HG03469 (cell line): ENCODE data around the gene FGFR2.

Source experiments
- ATAC-seq: cut with Tn5 transposase; IDR thresholded peaks from one replicate; pipeline ENCODE4 v1.9.1; 2021; ENCODE audit warnings: mild to moderate bottlenecking, moderate library complexity, moderate number of reproducible peaks; ENCODE audit not compliant: unreplicated experiment

FGFR2 gene

DNA sequence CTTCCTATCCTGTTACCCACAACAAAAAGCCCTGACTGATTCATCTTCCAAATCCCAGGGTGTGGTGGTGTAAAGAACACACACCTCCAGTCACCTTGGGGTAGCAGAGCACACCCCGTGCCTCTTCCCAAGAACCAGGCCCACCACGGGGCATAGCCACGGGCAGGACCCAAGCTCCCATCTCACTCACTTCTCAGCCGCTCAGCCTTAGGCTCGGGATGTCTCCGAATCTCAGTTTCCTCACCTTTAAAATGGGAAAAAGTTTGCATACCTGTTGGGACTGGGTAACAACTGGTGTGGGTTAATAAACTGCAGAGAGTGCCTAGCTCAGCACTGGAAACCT lies 139.0 kb downstream of the FGFR2 start:
- ATAC-seq, result no peak

- no peak for ATAC-seq
Observed at GRCh38 chr10:121457729-121458128, 140.5 kb downstream of the FGFR2 start.

- ATAC-seq, result no peak
Observed at GRCh38 chr10:121455377-121455776, 142.9 kb downstream of the FGFR2 start.

DNA sequence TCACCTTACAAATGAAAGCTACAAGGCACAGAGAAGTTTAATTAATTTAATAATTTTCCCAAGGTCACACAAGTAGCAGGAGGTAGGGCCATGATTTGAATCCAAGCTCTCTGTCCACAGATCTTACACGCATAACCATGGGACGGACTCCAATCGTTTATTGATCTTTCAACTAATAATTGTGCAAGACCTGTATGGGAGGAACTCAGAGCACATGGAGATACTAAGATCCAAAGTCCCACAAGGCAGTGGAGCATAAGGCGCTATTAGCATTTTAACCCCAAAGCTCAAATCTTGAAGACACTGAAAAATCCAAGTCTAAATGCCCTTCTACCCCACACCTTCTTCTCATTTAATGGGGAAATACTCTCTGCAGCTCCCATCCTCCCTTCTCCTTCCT lies 143.5 kb downstream of the FGFR2 start:
- no peak for ATAC-seq

DNA sequence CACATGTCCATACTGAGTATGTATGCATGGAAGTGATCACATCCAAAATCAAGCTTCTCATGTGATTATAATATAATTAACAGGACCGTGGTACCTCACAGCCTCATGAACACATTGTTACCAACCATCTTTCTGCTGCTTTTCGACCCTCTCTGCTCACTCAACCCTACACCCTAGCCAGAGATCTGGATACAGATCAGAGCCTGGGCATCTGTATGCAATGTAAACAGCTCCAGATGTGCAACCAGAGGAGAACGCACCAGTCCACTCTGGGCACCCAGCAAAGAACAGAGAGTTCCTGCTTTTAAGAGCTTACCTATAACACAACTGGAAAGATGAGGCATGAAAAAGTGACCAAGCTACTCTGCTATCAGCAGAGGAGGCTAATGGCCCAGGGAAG lies 145.1 kb downstream of the FGFR2 start:
- ATAC-seq, result no peak

DNA sequence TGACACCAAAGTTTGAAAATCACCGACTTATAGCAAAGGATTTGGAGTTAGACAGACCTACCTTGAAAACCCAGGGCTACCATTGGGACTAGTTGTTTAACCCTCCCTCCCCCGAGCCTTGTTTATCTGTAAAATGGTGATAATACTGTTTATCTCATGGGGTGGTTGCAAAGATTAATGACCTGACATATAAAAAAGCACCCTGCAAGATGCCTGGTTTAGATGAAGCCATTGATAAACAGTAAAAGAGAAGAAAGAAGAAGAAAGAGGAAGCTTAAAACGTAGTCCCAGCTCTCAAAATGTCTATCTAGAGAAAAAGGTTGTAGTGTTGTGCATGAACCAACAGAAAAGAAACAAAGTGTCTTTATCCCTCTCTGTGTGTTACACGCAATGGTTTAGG lies 145.7 kb downstream of the FGFR2 start:
- ATAC-seq, result no peak

DNA sequence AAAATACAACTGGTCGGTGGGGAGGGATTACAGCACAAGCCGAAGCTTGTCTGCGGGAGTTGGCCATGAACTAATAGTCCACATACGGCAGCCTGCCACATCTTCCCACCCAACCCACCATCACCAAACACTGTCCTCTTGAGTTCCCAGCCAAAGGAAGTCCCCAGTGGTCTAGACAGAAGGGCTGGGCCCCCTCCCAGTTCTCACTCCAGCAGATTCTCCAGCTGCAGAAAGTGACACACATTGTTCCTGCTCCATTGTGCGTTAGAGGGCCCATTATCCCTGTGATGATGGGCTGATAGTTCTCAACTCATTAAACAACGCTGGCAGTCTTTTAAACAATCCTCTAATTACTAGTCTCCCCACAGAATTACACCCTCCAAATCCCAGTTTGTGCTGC lies 148.0 kb downstream of the FGFR2 start:
- no peak for ATAC-seq

DNA sequence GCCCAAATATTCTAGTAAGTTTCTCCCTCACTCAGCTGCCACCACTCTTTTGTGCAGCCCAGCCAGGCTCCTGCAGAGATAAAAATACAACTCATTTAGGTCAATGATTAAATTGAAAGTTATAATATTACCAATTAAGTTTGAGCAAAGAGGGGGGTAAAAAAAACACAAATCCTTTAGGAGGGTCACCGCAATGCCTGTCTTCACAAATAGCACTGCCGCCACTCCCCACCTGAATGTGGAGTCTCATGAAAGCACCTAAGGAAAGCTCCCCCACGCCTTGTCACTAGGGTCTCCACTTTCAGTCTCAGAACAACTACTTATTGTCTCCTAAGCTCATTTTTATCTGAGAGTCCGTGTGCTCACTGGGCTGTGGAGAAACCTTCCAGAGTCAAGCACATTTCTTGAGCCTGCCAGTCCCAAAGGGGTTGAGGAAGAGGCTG lies 148.7 kb downstream of the FGFR2 start:
- peak; percentile 15 for ATAC-seq

GRCh38 chr10:121448766-121449421 lies 149.3 kb downstream of the FGFR2 start:
- peak; percentile 94 for ATAC-seq

GRCh38 chr10:121444520-121445165 lies 153.6 kb downstream of the FGFR2 start:
- no peak for ATAC-seq

GRCh38 chr10:121442086-121442935 lies 155.9 kb downstream of the FGFR2 start:
- ATAC-seq, result no peak

GRCh38 chr10:121440461-121440860 lies 157.8 kb downstream of the FGFR2 start:
- no peak for ATAC-seq

DNA sequence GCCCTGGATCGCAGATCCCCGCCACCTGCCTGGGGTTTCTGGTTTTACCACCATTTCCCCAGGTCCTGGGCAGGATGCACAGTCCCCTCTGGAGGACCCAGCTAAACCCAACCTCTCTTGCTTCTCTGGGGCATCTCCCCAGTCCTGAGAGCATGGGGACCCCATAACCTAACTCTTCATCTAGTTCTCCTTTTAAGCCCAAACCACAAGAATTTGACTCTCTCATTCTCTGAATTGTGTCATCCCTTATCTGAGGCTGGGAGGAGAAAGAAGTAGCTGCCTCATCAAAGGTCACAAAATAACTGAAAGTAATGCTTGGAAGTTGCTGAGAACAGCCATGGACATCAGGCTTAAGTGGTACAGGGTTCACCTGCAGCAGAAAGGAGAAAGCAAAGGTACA lies 159.9 kb downstream of the FGFR2 start:
- no peak for ATAC-seq

DNA sequence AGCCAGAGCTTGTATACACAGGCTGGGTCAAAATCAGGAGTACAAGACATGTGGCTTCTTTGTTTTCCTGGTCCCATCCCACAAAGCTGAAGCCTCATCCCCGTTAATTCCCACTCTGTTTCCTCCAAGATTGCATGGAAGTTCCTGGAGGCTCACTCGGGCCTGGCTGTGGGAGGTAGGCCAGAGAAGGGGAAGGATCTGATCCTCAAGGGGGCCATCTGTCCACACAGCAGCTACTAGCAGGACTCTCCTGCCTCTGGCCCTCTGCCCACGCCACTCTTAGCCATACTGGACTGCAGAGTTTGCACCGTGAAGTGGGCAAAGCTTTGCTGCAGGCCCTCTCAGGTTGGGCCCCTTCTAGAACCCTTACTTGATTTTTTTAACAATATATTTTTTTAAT lies 160.6 kb downstream of the FGFR2 start:
- ATAC-seq, result no peak

DNA sequence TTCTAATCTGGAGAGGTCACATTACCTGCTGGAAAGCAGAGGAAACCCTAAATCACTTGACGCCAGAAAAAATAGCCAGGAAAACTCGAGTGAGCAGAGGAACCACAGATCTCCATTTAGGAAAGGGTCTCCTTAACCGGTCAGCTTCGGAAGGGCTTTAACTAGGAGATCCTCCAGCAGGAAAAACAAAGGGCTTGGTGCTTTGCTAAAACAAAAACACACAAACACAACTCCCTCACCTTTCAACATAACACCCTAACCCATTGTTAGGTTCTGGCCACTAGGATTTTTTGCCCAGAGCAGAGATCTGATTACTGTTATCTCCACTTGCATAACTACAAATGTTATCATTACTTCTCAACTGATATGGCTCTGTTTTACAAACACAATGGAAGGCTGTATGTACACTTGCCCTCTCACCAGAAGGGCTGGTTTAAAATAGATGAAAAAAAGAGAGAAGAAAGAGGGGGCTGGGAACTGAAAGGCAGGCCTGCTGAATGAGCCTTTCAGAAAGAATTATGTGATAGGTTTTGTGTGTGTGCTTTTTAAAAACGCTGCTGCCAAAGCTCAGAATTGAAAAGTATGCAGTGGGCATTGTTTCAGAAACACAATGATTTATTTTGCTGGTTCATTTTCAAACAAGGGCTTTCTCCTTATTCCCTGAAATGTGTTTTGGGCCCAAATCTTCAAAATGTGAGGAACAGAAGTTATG lies 161.5 kb downstream of the FGFR2 start:
- no peak for ATAC-seq

GRCh38 chr10:121436281-121436629 lies 162.0 kb downstream of the FGFR2 start:
- no peak for ATAC-seq

GRCh38 chr10:121435099-121435875 lies 163.0 kb downstream of the FGFR2 start:
- no peak for ATAC-seq

- ATAC-seq, result no peak
Observed at GRCh38 chr10:121433965-121434364, 164.3 kb downstream of the FGFR2 start.

DNA sequence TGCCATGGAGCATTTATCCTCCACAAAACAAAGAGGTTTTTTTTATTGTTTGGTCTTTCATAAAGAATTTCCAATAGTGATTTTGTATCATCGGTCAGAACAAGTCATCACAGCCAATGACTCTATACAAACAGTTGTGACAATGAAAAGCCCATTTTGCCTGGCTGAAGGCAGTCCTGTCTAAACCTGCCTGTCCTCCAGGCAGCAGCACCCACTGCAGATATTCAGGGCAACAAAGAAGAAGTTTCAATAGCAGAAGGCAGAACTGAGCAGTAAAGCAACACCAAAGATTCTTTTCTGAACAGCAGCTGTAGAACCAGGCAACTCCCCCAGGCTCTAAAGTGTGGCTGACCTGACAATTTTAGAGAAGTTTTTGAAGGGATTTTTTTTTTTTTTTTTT lies 169.4 kb downstream of the FGFR2 start:
- no peak for ATAC-seq
